CD14-positive monocyte (primary cell): ENCODE data around the gene MORF4L2. TPM values are rescaled to one million over a fixed set of nuclear protein-coding genes. Genes with fewer than 3 reads are reported as not detected.

Source experiments
- DNase-seq, 3 donors: peaks; one replicate each; pipeline ENCODE4 v3.0.0-alpha.2; 2011 to 2022
- H2AFZ ChIP-seq: 2 replicates; pipeline ENCODE4 v1.6.0; 2012; ENCODE audit warnings: mild to moderate bottlenecking, low read depth, low read length, inconsistent platforms; ENCODE audit not compliant: insufficient read depth, poor library complexity, severe bottlenecking
- H3K27ac ChIP-seq, 2 donors: 1 replicate in 1 of 2; 2 replicates in 1 of 2; pipeline ENCODE4 v1.5.1; 2012 to 2013; ENCODE audit warnings: low read length in 2 of 2, control low read depth in 1 of 2, inconsistent platforms in 1 of 2, low read depth in 1 of 2, mild to moderate bottlenecking in 1 of 2
- H3K27me3 ChIP-seq, 2 donors: one replicate each; pipeline versions ENCODE4 v1.6.0 to v1.6.1; 2011 to 2013; ENCODE audit warnings: low read length in 2 of 2; ENCODE audit not compliant: control insufficient read depth in 2 of 2, insufficient read depth in 2 of 2
- H3K36me3 ChIP-seq, 2 donors: replicated peaks in 1 of 2; 1 replicate in 1 of 2; 2 replicates in 1 of 2; pipeline versions ENCODE4 v1.5.1 to v1.6.1; 2012 to 2013; ENCODE audit warnings: low read length in 2 of 2, control low read depth in 1 of 2, inconsistent platforms in 1 of 2, mild to moderate bottlenecking in 1 of 2; ENCODE audit not compliant: insufficient read depth in 2 of 2, control insufficient read depth in 1 of 2
- H3K4me1 ChIP-seq, 2 donors: 1 replicate in 1 of 2; 2 replicates in 1 of 2; pipeline versions ENCODE4 v1.5.1 to v1.6.1; 2012 to 2013; ENCODE audit warnings: low read length in 2 of 2, control low read depth in 1 of 2, inconsistent platforms in 1 of 2, mild to moderate bottlenecking in 1 of 2, moderate library complexity in 1 of 2; ENCODE audit not compliant: insufficient read depth in 2 of 2, control insufficient read depth in 1 of 2
- H3K4me2 ChIP-seq: replicated peaks from 2 replicates; pipeline ENCODE3; 2012; ENCODE audit warnings: low read length, moderate library complexity, mild to moderate bottlenecking; ENCODE audit not compliant: poor library complexity, severe bottlenecking; ENCODE audit errors: extremely low read depth
- H3K4me3 ChIP-seq, 3 experiments: fragments of 200-600 bp in 1 of 3; sonication (generic) in 1 of 3; replicated peaks in 1 of 3; 1 replicate in 2 of 3; 2 replicates in 1 of 3; pipeline ENCODE4 v1.5.1; 2011 to 2013; ENCODE audit warnings: low read length in 3 of 3, mild to moderate bottlenecking in 3 of 3, control low read depth in 2 of 3, low read depth in 2 of 3, inconsistent platforms in 1 of 3, moderate library complexity in 1 of 3
- H3K79me2 ChIP-seq: 2 replicates; pipeline ENCODE4 v1.6.0; 2012; ENCODE audit warnings: mild to moderate bottlenecking, control low read depth, inconsistent platforms, low read length, moderate library complexity; ENCODE audit not compliant: insufficient read depth
- H3K9ac ChIP-seq: 2 replicates; pipeline ENCODE4 v1.6.0; 2017; ENCODE audit warnings: low read length, mild to moderate bottlenecking; ENCODE audit not compliant: insufficient read depth, poor library complexity, severe bottlenecking
- H3K9me3 ChIP-seq, 2 donors: replicated peaks in 1 of 2; 1 replicate in 1 of 2; 2 replicates in 1 of 2; pipeline versions ENCODE4 v1.5.1 to v1.6.1; 2012 to 2013; ENCODE audit warnings: low read length in 2 of 2, control low read depth in 1 of 2; ENCODE audit not compliant: control insufficient read depth in 1 of 2, insufficient read depth in 1 of 2
- H4K20me1 ChIP-seq: 2 replicates; pipeline ENCODE4 v1.6.0; 2012; ENCODE audit warnings: mild to moderate bottlenecking, low read length, control low read depth, moderate library complexity; ENCODE audit not compliant: insufficient read depth
- H3K27ac Mint-ChIP-seq, 7 donors: one replicate each; pipeline ENCODE4 v1.8.0; 2020; ENCODE audit warnings: mild to moderate bottlenecking in 7 of 7, mixed read lengths in 7 of 7, moderate library complexity in 6 of 7, inconsistent platforms in 2 of 7
- H3K27me3 Mint-ChIP-seq, 3 donors: one replicate each; pipeline ENCODE4 v1.8.0; 2021 to 2022; ENCODE audit warnings: low read depth in 3 of 3, mild to moderate bottlenecking in 3 of 3, mixed read lengths in 3 of 3, moderate library complexity in 3 of 3, inconsistent platforms in 1 of 3
- H3K36me3 Mint-ChIP-seq, 2 donors: one replicate each; pipeline ENCODE4 v1.8.0; 2020; ENCODE audit warnings: mixed read lengths in 2 of 2, inconsistent platforms in 1 of 2, mild to moderate bottlenecking in 1 of 2
- H3K4me1 Mint-ChIP-seq: one replicate; pipeline ENCODE4 v1.8.0; 2020; ENCODE audit warnings: mild to moderate bottlenecking, mixed read lengths
- H3K4me3 Mint-ChIP-seq, 2 donors: one replicate each; pipeline ENCODE4 v1.8.0; 2020; ENCODE audit warnings: mild to moderate bottlenecking in 2 of 2, mixed read lengths in 2 of 2, moderate library complexity in 1 of 2
- H3K9me3 Mint-ChIP-seq, 7 donors: one replicate each; pipeline ENCODE4 v1.8.0; 2020 to 2022; ENCODE audit warnings: mixed read lengths in 7 of 7, mild to moderate bottlenecking in 6 of 7, moderate library complexity in 6 of 7, inconsistent platforms in 2 of 7
- CTCF ChIP-seq: fragments of 200-600 bp; IDR thresholded peaks from one replicate; pipeline ENCODE4 v1.8.0; 2022; ENCODE audit warnings: antibody characterized with exemption, mild to moderate bottlenecking
- WGBS: methylation state at CpG from one replicate; pipeline ENCODE4 v1.1.5; 2013; ENCODE audit warnings: missing lambda C conversion rate; ENCODE audit not compliant: insufficient coverage; 5-methylcytosine and 5-hydroxymethylcytosine counted together
- intact Hi-C, 2 donors: fragments of 100-400 bp; cut with micrococcal nuclease; formaldehyde crosslinking; loops; one replicate each; pipeline versions ENCODE4 v1.15.0 to v1.15.1; 2023
- polyA plus RNA-seq, 3 donors: library from polyadenylated mRNA; depleted of rRNA in 1 of 3; unstranded in 2 of 3; stranded (reverse) in 1 of 3; fragments of 300-500 nt in 2 of 3; fragments of >200 nt in 1 of 3; fragmentation: Illumina TruSeq in 2 of 3; gene quantifications; 1 replicate in 2 of 3; 2 replicates in 1 of 3; pipeline ENCODE4 v1.2.3, GENCODE V29; 2012 to 2021

The MORF4L2 gene
- polyA plus RNA-seq, 3 donors = 83.5 to 86.4 (median 83.9) TPM

GRCh38 chrX:103637604-103638338 is 48.7 kb downstream of the MORF4L2 start:
- Mint-ChIP-seq H3K4me3 (no peak overlapping the region), H3K27ac (no peak overlapping the region), H3K4me1 (no peaks in the 10 kb centered on the region), H3K27me3 (peaks cover 0 to 2% (median 1%) of the 10 kb centered on the region in 3 donors), H3K36me3 (no peaks in the 10 kb centered on the region), H3K9me3 (peaks cover 0 to 2% (median 0%) of the 10 kb centered on the region in 7 donors)
- Histone ChIP-seq H3K27me3 (no peaks in the 10 kb centered on the region), H3K4me3 (no peak overlapping the region), H3K36me3 (no peaks in the 10 kb centered on the region), H4K20me1 (no peaks in the 10 kb centered on the region), H3K9ac (no peak overlapping the region), H3K79me2 (no peaks in the 10 kb centered on the region), H3K4me1 (no peaks in the 10 kb centered on the region), H3K4me2 (no peak overlapping the region), H3K9me3 (no peaks in the 10 kb centered on the region), H3K27ac (no peak overlapping the region), H2AFZ (no peak overlapping the region)
- WGBS = no CpG with 5 or more reads among the region's 2 CpGs
- intact Hi-C loops = no loop called here
- DNase-seq = no peak
- no peak for TF ChIP-seq CTCF

- no peaks in the 10 kb centered on the region for H4K20me1 ChIP-seq
- TF ChIP-seq CTCF = no peak
- no peak overlapping the region for H2AFZ ChIP-seq
- intact Hi-C loops = no loop called here
- H3K9ac ChIP-seq = no peak overlapping the region
- Mint-ChIP-seq H3K4me3 (no peak overlapping the region), H3K27me3 (peaks cover 0 to 2% (median 1%) of the 10 kb centered on the region in 3 donors), H3K9me3 (peaks cover 0 to 2% (median 0%) of the 10 kb centered on the region in 7 donors), H3K4me1 (no peaks in the 10 kb centered on the region), H3K36me3 (no peaks in the 10 kb centered on the region), H3K27ac (peak overlapping the region in 1 of 7 donors; percentile 5)
- no peaks in the 10 kb centered on the region for H3K9me3 ChIP-seq
- WGBS = no CpG with 5 or more reads among the region's 2 CpGs
- H3K4me1 ChIP-seq = no peaks in the 10 kb centered on the region
- no peak overlapping the region for H3K4me3 ChIP-seq
- H3K27me3 ChIP-seq = no peaks in the 10 kb centered on the region
- no peak for DNase-seq
- H3K27ac ChIP-seq = no peak overlapping the region
- H3K79me2 ChIP-seq = no peaks in the 10 kb centered on the region
- H3K4me2 ChIP-seq = no peak overlapping the region
- no peaks in the 10 kb centered on the region for H3K36me3 ChIP-seq
These were observed 51.1 kb downstream of the MORF4L2 start for GRCh38 chrX:103635436-103635835.
